ENCODE measurements around the gene CDK7. TPM values are rescaled to one million over a fixed set of nuclear protein-coding genes. Genes with fewer than 3 reads are reported as not detected.
"Not testable (repeated sequence)": the region's sequence is repeated elsewhere in the genome, so short reads cannot be mapped to it uniquely, and the experiment has no call there.

The CDK7 gene
- total RNA-seq, 1 donor from 2014 or later: 77.6 TPM

DNA sequence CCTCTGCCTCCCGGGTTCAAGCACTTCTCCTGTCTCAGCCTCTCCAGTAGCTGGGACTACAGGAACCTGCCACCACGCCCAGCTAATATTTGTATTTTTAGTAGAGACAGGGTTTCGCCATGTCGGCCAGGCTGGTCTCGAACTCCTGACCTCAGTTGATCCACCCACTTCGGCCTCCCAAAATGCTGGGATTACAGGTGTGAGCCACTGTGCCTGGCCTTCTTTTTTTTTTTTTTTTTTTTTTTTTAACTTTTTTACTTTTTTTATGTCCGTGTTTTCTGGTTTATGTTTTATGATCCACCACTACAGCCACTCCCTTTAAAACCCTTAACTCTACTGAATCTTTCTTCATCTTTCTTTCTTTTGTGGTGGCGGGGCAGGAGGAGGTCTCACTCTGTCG, 2.0 kb downstream of the CDK7 start:
- DNase-seq (ENCODE audit: low read depth, low spot score): not testable (repeated sequence)

DNA sequence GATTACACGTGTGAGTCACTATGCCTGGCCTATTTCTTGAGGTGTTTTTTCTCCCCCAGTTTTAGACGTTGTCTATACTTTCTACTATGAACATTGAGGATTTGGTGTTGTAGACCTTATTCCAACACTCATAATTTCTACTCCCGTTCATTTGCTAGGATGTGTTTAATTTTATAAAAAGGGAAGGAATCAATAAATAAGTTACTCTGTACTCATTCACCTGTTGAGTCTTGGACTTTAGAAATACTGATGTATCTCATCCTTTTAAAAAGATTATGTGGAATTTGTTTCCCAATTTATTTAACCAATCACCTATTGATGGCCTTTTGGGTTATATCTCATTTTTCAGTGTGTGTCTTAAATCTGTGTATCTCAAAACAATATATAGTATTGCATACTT, 3.2 kb downstream of the CDK7 start:
- DNase-seq (ENCODE audit: low read depth, low spot score): no peak

DNA sequence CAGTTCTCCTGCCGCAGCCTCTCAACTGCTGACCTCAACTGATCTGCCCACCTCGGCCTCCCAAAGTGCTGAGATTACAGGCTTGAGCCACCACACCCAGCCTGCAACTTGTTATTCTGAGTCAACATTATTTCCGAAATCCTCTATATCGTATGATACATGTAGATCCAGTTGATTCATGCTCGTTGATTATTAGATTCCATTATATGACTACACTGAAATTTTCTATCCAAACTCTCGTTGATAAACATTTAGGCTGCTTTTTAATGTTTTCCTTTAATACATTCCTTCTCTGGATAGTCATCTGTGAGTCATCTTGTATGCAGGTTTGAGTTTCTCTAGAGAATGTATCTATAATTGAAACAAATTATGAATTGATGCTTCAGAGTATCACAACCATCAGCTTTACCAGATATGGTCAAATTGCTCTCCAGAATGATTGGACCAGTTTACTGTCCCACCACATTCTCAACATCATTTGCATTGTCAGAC, 4.1 kb downstream of the CDK7 start:
- DNase-seq (ENCODE audit: low read depth, low spot score): no peak

DNA sequence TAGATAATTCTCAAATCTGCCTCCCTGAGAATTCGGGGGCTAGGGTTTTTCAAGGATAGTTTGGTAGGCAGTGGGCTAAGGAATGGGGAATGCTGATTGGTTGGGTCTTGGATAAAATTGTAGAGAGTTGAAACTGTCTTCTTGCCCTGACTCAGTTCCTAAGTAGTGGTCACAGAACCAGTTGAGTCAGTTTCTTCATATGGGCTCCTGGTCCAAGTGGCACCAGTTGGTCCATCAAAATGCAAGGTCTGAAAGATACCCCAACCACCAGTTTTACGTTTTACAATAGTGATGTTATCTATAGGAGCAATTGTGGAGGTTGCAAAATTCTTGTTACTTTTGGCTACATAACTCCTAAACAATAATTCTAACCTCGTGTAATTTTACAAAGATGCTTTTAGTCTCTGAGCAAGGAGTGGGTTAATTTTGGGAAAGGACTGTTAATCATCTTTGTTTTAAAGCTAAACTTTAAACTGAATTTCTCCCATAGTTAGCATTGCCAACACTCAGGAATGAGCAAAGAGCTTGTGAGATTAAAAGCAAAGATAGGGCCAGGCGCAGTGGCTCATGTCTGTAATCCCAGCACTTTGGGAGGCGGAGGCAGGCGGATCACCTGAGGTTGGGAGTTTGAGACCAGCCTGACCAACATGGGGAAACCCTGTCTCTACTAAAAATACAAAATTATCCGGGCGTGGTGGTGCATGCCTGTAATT, 7.7 kb downstream of the CDK7 start:
- DNase-seq (ENCODE audit: low read depth, low spot score): no peak

DNA sequence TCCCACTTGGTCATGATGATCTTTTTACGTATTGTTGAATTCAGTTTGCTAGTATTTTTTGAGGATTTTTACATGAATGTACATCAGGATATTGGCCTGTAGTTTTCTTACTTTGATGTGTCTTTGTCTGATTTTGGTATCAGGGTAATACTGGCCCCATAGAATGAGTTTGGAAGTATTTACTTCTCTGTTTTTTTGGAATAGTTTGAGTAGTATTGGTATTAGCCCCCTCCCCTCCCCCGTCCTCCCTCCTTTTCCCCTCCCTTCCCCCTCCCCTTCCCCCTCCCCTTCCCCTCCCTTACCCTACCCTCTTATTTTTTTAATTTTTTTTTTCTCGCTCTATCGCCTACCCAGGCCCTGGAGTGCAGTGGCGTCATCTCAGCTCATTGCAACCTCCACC, 10.3 kb downstream of the CDK7 start:
- DNase-seq (ENCODE audit: low read depth, low spot score): no peak

DNA sequence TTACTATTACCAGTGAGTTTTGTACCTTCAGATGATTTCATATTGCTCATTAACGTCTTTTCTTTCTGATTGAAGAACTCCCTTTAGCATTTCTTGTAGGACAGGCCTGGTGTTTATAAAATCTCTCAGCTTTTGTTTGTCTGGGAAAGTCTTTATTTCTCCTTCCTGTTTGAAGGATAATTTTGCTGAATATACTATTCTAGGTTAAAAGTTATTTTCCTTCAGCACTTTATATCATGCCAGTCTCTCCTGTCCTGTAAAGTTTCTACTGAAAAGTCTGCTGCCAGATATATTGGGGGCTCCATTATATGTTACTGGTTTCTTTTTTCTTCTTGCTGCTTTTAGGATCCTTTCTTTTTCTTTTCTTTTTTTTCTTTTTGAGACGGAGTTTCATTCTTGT, 13.3 kb downstream of the CDK7 start:
- DNase-seq (ENCODE audit: low read depth, low spot score): no peak

DNA sequence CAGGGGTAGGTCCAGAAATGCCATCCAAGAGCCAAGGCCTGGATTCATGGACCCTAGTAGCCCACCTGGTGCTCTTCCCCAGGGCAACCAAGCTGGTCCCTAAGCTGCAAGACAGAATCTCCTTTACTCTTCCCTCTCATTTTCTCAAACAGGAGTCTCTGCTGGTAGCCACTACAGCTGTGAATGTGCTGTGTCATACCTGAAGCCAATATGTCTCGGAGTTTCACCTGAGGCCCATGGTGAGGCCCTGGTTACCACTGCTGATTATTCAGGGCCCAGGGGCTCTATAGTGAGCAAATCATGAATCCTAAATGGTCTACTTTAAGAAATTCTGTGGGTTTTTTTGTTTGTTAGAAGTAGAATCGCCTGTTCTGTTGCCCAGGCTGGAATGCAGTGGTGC, 15.9 kb downstream of the CDK7 start:
- DNase-seq (ENCODE audit: low read depth, low spot score): no peak

DNA sequence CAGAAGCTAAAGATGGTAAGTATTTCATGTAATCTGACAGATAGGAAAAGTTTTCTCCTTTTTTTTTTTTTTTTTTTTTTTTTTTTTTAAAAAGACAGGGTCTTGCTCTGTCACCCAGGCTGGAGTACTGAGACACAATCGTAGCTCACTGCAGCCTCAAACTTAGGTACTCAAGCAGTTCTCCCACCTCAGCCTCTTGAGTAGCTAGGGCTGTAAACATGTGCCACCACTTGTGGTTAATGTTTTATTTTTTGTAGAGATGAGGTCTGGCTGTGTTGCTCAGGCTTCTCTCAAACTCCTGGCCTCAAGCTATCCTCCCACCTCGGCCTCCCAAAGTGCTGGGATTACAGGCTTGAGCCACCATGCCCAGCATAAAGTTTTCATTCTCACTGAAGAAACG, 17.8 kb downstream of the CDK7 start:
- DNase-seq (ENCODE audit: low read depth, low spot score): no peak

DNA sequence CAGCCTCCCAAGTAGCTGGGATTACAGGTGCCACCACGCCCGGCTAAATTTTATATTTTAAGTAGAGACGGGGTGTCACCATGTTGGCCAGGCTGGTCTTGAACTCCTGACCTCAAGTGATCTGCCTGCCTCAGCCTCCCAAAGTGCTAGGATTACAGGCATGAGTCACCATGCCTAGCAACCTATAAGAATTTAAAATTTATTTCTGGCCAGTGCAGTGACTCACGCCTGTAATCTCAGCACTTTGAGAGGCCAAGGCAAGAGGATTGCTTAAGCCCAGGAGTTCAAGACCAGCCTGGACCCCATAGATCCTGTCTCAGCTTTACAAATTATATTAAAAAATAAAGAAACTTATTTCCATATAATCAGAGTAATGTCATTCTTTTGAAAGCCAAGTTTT, 21.3 kb downstream of the CDK7 start:
- not testable (repeated sequence) for DNase-seq (ENCODE audit: low read depth, low spot score)

DNA sequence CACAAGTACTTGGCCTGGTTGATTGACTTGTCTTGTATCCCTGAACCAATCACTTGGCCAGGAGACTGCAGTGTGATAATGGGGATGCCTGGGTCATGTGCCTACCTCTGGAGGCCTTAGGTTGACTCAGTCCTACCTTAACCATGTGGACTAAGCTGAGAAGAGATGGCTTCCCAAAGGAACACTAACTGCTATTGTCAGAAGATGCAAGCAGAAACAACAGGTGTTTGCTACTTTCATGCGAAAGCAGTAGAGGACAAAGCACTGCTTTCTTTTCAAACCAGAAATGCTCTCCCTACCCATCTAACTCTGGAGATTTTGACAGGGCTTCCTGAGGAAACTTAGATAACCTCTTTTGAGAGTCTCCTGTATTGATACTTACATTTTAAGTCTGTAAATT, 22.9 kb downstream of the CDK7 start:
- DNase-seq (ENCODE audit: low read depth, low spot score): no peak

DNA sequence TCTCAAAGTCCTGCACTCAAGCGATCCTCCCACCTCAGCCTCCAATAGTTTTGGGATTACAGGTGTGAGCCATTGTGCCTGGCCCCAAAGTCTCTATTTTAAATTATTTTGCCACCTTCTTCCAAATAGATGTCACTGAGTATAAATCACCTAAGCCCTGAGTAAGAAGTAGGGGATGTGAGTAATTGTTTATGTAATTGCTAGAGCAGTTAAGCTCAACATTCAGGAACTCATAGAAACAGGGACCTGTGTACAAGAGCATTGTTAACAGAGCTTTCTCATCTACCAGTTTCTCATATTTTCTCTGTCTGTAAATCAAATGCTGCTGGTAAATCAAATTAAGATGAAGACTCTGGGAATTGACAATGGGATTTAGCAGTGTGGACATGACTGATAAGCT, 26.3 kb downstream of the CDK7 start:
- peak; percentile 32 for DNase-seq (ENCODE audit: low read depth, low spot score)

DNA sequence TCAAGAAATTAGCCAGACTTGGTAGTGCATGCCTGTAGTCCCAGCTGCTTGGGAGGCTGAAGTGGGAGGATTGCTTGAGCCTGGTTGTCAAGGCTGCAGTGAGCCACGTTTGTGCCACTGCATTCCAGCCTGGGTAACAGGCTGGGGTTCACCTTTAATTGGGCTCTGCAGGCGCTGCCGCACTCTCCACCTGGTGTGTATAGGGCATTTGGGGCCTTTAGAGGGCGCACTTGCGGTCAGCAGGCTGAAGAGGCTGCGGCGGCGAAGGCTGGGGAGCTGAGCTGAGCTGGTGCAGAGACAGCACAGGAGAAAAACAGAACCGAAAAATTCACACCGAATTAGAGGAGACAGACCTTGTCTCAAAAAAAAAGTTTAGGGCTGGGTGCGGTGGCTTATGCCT, 31.2 kb downstream of the CDK7 start:
- DNase-seq (ENCODE audit: low read depth, low spot score): no peak

DNA sequence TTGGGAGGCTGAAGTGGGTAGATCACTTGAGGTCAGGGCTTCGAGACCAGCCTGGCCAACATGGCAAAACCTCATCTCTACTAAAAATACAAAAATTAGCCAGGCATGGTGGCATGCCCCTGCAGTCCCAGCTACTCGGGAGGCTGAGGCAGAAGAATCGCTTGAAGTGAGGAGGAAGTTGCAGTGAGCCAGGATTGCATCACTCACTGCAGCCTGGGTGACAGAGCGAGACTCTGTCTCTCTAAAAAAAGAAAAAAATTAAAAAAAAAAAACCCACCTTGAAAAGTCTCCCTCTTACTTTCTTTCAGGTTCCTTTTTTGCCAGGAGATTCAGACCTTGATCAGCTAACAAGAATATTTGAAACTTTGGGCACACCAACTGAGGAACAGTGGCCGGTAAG, 34.2 kb downstream of the CDK7 start:
- DNase-seq (ENCODE audit: low read depth, low spot score): no peak

DNA sequence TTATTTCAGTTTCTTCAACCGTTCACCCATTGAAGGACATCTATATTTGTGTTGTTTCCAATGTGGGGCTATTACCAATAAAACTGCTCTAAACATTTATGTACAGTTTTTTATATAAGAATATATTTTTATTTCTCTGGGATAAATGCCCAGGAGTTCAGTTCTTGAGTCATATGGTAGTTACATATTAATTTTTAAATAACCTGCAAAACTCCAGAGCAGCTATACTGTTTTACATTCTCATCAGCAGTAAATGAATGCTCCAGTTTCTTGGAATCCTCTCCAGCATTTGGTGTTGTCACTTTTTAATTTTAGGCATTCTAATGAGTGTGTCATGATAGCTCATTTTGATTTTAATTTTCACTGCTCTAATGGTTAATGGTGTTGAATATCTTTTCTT, 36.2 kb downstream of the CDK7 start:
- no peak for DNase-seq (ENCODE audit: low read depth, low spot score)

DNA sequence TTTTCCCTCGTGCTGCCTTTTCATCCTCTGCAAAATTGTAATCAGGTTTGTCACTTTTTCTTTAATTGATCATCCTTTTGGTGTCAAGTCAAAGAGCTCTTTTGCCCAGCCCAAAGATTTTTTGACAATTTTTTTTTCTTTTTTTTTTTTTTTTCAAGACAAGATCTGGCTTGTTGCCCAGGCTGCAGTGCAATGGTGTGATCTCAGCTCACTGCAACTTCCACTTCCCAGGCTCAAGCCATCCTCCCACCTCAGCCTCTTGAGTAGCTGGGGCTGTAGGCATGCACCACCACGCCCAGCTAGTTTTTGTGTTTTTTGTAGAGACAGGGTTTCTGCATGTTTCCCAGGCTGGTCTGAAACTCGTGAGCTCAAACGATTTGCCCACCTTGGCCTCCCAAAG, 36.7 kb downstream of the CDK7 start:
- no peak for DNase-seq (ENCODE audit: low read depth, low spot score)

DNA sequence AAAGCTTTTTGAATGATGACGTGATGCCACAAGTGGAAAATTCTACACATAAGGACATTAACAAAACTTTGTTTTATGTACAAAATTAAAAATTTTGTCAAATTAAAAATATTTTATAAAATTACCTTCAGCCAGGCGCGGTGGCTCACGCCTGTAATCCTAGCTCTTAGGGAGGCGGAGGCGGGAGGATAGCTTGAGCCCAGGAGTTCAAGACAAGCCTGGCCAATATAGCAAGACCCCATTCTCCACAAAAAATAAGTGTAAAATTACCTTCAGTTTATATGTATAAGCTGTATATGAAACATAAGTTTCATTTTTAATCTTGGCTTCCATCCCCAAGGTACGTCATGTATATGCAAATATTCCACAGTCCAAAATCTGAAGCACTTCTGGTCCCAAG, 40.9 kb downstream of the CDK7 start:
- DNase-seq (ENCODE audit: low read depth, low spot score): no peak

DNA sequence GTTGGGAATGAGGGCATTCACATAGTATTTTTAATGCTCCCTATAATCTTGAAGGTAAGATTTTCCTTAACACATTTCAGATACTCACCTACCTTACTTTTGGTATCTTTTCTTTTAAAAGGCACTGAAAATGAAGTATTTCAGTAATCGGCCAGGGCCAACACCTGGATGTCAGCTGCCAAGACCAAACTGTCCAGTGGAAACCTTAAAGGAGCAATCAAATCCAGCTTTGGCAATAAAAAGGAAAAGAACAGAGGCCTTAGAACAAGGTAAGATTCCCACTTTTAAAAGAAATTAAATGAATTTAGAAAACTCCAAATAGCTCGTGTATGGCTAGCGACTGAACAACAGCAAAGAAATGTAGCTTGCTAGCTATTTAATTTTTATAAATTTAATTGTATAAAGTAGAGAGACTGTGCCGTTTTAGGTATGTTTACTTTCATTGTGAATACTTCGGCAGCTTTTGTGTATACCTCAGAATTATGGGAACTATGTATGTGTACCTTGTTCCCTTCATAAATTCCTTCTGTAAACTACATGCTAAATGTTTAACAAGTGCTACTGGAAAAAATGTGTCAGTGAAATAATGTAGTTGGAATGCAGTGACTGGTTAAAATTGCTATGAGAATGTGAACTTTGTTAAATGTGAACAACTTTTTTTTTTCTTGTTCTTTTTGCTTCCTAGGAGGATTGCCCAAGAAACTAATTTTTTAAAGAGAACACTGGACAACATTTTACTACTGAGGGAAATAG, 41.9 kb downstream of the CDK7 start:
- DNase-seq (ENCODE audit: low read depth, low spot score): no peak

DNA sequence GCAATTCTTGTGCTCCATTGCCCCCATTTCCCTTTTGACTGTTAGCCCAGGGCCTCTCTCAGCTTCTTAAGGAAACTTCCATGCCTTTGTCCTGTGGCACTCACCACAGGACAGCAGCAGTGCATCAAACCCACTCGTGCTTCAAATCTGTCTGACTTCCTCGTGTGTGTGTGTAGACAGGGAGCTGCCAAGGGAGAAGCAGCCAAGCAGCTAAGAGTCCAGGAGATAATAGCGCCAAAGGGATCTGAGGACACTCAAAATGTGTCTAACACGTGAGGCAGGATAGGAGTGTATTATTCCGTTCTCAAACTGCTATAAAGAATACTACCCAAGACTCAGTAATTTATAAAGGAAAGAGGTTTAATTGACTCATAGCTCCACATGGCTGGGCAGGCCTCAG, 44.8 kb downstream of the CDK7 start:
- DNase-seq (ENCODE audit: low read depth, low spot score): no peak

DNA sequence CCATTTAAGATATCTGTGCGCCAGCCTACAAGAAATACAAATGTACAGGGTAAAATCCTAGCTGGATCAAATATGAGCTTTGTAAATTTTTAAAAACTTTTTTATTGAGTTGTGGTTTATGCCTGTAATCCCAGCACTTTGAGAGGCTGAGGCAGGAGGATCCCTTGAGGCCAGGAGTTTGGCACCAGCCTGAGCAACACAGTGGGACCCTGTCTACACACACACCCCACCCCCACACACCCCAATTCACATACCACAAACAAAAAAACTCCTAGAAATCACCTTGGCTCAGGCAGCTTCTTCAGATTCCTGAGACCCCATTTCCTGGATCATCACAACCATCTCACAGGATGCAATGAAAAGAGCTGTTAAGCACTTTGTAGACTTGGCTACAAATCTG, 46.4 kb downstream of the CDK7 start:
- no peak for DNase-seq (ENCODE audit: low read depth, low spot score)

DNA sequence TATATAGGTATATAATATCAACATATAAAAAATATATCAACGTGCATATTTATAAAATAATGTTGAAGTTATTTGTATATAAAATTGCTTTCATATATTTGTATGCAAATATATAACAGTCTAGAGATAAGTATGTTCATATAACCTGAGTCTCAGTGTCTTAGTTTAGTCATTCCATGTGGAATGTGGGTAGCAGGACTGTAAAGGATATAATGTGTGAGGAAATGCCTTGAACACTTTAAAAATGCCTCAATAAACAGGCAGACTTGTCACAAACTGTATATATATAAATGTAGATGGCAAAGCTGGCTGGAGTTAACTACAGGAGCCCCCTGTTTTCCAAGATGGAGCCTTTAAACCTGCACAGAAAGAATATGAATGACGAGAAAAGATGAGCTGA, 49.5 kb downstream of the CDK7 start:
- no peak for DNase-seq (ENCODE audit: low read depth, low spot score)

DNA sequence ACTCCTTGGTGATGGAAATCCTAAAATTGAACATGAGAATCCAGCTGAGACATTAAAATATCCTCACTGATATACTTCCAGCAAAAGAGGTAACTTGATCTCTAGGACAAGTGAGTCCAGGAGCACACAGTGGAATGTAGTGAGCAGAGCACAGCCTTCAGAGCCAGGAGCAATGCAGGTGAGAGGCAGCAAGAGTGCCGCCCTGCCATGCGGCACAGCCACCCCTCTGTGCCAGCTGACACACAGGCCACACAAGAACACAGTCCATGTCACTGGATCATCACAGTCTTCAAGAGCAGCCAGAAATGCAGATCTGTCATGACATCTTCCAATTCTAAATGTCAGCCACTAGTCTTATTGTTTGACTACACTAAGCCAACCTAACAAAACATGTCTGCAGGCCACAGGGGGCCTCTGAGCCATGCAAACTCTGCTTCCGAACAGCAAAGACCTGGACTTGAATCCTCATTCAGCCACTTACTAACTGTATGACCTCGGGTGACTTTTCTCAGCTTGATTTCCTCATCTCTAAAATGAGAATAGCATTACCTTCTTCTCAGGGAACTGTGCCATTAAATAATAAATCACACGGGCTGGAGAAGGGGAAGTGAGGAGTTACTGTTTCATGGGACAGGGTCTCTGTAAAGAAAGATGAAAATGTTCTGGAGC, 50.9 kb downstream of the CDK7 start:
- no peak for DNase-seq (ENCODE audit: low read depth, low spot score)

DNA sequence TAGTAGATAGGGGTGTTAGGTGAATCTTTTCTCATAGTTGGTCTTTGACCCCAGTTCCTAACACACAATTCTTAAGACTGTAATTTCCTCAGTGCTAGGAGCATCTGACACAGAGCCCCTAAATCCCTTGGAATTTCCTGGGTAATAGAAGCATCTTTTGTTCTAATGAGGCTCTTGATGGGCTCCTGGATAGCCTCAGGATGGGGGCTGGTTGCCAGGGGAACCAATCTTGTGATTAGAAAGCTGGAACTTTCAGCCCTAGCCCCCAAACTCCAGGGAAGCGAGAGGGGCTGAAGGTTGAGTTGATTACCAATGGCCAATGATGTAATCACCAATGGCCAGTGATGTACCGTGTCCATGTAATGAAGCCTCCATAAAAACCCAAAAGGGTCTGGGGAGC, 53.4 kb downstream of the CDK7 start:
- no peak for DNase-seq (ENCODE audit: low read depth, low spot score)

DNA sequence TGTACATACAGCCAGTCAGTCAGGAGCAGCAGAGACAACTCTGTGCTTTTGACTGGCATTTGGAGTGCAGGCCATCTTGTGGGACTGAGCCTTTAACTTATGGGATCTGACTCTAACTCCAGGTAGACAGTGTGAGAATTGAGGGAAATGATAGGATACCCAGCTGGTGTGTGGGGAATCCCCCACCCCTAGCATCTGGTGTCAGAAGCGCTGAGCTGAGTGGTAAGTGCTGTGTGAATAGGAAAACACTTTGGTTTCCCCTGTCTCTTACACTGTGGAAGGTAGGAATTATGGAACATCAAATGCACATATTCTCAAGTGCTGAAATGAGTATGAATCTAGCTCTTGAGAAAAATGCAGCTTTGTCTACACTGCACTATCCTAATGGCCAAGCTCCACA, 54.0 kb downstream of the CDK7 start:
- DNase-seq (ENCODE audit: low read depth, low spot score): no peak

Data from pulmonary artery endothelial cell (primary cell).